SJCRH30 (cell line): Measurements from ENCODE around the gene PDE8A. TPM values are rescaled to one million over a fixed set of nuclear protein-coding genes. Genes with fewer than 3 reads are reported as not detected.
A peak's percentile ranks its signal among the peaks of the same experiment; 100 is the strongest.
"Not testable (repeated sequence)": the region's sequence is repeated elsewhere in the genome, so short reads cannot be mapped to it uniquely, and the experiment has no call there.

ENCODE experiments used
- DNase-seq, 2 experiments: peaks; one replicate each; pipeline ENCODE4 v3.0.0-alpha.2; 2015 to 2020
- H3K27ac ChIP-seq: fragments of 250-450 bp; sonication (Bioruptor Pico); 2 replicates; pipeline ENCODE4 v1.5.1; 2020; ENCODE audit warnings: mild to moderate bottlenecking, moderate library complexity
- H3K27me3 ChIP-seq: fragments of 250-450 bp; sonication (Bioruptor Pico); 2 replicates; pipeline ENCODE4 v1.5.1; 2020; ENCODE audit warnings: mild to moderate bottlenecking, moderate library complexity
- H3K36me3 ChIP-seq: fragments of 250-450 bp; sonication (Bioruptor Pico); 2 replicates; pipeline ENCODE4 v1.5.1; 2020; ENCODE audit warnings: mild to moderate bottlenecking, moderate library complexity
- H3K4me1 ChIP-seq: fragments of 250-450 bp; sonication (Bioruptor Pico); 2 replicates; pipeline ENCODE4 v1.5.1; 2020; ENCODE audit warnings: mild to moderate bottlenecking, moderate library complexity
- H3K4me3 ChIP-seq: fragments of 250-450 bp; sonication (Bioruptor Pico); 2 replicates; pipeline ENCODE4 v1.5.1; 2020; ENCODE audit warnings: mild to moderate bottlenecking, moderate library complexity
- H3K9me3 ChIP-seq: fragments of 250-450 bp; sonication (Bioruptor Pico); replicated peaks from 2 replicates; pipeline ENCODE4 v1.5.1; 2020; ENCODE audit warnings: mild to moderate bottlenecking, moderate library complexity
- total RNA-seq: library from RNA; depleted of rRNA; stranded (reverse); fragments of >200 nt; shearing (Covaris generic); gene quantifications from 2 replicates; pipeline ENCODE4 v1.2.3, GENCODE V29; 2014; rRNA removed

Gene PDE8A
- total RNA-seq, 1 experiment from 2014 or later, result 19.6 TPM

GRCh38 chr15:85167568-85167967 lies 185.9 kb downstream of the PDE8A start:
- no peak for DNase-seq
- no peak overlapping the region for H3K4me3 ChIP-seq
- H3K4me1 ChIP-seq, result no peaks in the 10 kb centered on the region
- H3K27ac ChIP-seq, result no peak overlapping the region
- peaks cover 4% of the 10 kb centered on the region; the same call in 1 of the 2 replicates for H3K9me3 ChIP-seq
- H3K36me3 ChIP-seq, result no peaks in the 10 kb centered on the region
- no peaks in the 10 kb centered on the region for H3K27me3 ChIP-seq

GRCh38 chr15:85168642-85169173 lies 187.1 kb downstream of the PDE8A start:
- Histone ChIP-seq H3K27me3 (no peaks in the 10 kb centered on the region), H3K27ac (no peak overlapping the region), H3K4me3 (no peak overlapping the region), H3K4me1 (no peaks in the 10 kb centered on the region), H3K36me3 (no peaks in the 10 kb centered on the region), H3K9me3 (peaks cover 4% of the 10 kb centered on the region; the same call in 1 of the 2 replicates)
- DNase-seq, result peak; percentile 13 to 41

- H3K27ac ChIP-seq, result no peak overlapping the region
These were observed 190.1 kb downstream of the PDE8A start for GRCh38 chr15:85171736-85172135.

DNA sequence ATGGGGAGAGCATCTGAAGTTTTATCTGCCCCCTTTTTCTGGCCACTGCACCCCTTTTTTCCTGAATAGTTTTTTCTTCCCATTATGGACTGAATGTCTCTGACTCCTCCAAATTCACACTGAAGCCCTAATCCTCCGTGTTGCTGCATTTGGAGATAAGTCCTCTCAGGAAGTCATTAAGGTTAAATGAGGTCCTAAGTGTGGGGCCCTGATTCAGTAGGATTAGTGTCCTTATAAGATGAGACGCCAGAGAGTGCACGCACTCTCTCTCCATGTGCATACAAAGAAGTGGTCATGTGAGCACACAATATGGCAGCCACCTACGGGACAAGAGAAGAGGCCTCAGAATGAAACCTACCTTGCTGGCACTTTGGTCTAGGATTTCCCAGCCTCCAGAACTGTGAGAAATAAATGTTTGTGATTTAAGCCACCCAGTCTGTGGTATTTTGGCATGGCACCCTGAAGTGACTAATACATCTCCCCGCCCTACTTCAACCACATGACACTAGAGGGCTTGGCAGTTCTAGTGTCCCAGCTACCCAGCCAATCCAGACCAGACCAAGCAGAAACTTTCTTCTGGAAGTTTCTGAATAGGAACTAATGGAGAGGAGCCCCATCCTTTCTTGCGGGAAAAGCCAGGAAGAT lies 191.3 kb downstream of the PDE8A start:
- Histone ChIP-seq H3K27ac (no peak overlapping the region), H3K9me3 (peaks cover 4% of the 10 kb centered on the region; the same call in 1 of the 2 replicates), H3K4me3 (no peak overlapping the region), H3K4me1 (peaks cover 10% of the 10 kb centered on the region; the same call in 1 of the 2 replicates), H3K27me3 (no peaks in the 10 kb centered on the region), H3K36me3 (no peaks in the 10 kb centered on the region)
- DNase-seq, result no peak

More at GRCh38 chr15:85171736-85172135, 190.1 kb downstream of the PDE8A start:
- no peak overlapping the region for H3K4me3 ChIP-seq
- H3K4me1 ChIP-seq, result peaks cover 3% of the 10 kb centered on the region; the same call in 1 of the 2 replicates
- DNase-seq, result no peak
- H3K9me3 ChIP-seq, result peaks cover 4% of the 10 kb centered on the region; the same call in 1 of the 2 replicates
- no peaks in the 10 kb centered on the region for H3K27me3 ChIP-seq
- no peaks in the 10 kb centered on the region for H3K36me3 ChIP-seq

- not testable (repeated sequence) for H3K36me3 ChIP-seq, DNase-seq, H3K9me3 ChIP-seq, H3K4me3 ChIP-seq, H3K27ac ChIP-seq, H3K27me3 ChIP-seq
- H3K4me1 ChIP-seq, result peaks cover 14% of the 10 kb centered on the region
These were observed 192.0 kb downstream of the PDE8A start for GRCh38 chr15:85173630-85174029.

DNA sequence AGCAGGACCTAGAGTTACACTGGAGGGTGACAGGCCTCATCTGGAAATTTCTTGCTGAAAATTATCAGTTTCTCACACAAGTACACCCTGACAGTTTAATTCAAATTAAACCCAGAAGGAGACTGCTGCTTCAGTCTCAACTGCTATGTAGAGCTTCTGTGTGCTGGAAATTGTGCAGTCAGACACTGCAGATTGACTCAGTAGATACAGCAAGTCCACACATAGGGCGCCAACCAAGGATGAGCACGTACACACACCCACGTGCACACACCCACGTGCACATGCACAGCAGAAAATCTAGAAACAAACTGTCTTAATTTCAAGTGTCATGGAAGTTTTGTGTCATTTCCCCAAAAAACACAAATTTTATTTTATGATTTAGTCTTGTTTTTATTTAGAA lies 192.9 kb downstream of the PDE8A start:
- Histone ChIP-seq H3K9me3 (peaks cover 4% of the 10 kb centered on the region; the same call in 1 of the 2 replicates), H3K4me3 (no peak overlapping the region), H3K27me3 (no peaks in the 10 kb centered on the region), H3K36me3 (no peaks in the 10 kb centered on the region), H3K27ac (no peak overlapping the region), H3K4me1 (peaks cover 14% of the 10 kb centered on the region)
- DNase-seq, result no peak

- Histone ChIP-seq H3K4me3 (peak overlapping the region; percentile 32), H3K4me1 (peaks cover 14% of the 10 kb centered on the region), H3K27ac (peak overlapping the region; percentile 55)
- H3K36me3 ChIP-seq, H3K9me3 ChIP-seq, H3K27me3 ChIP-seq: not testable (repeated sequence)
- peak; percentile 83 to 87 for DNase-seq
These were observed 195.4 kb downstream of the PDE8A start for GRCh38 chr15:85177042-85177515.

GRCh38 chr15:85178308-85178707 lies 196.7 kb downstream of the PDE8A start:
- no peaks in the 10 kb centered on the region for H3K36me3 ChIP-seq

DNA sequence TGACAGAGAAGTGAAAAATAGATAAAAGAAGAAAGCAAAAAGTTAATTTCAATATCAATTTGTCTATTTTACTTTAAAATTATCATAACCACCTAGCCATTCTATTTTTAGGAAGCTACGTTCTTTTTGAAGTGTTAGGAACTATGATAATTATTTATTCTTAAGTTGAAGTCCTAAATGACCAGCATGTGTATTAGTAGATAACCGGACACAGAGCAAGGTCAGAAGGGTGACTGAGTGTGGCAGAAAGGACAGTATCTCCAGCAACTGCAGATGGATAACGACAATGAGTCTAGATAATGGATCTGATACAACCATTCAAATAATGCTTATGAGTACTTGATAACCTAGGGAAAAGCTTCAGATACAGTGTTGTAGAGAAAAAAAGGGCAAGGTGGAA lies 198.0 kb downstream of the PDE8A start:
- Histone ChIP-seq H3K27ac (no peak overlapping the region), H3K4me3 (no peak overlapping the region), H3K36me3 (no peaks in the 10 kb centered on the region), H3K9me3 (no peaks in the 10 kb centered on the region), H3K27me3 (no peaks in the 10 kb centered on the region), H3K4me1 (peaks cover 14% of the 10 kb centered on the region)
- DNase-seq, result no peak

More at GRCh38 chr15:85178308-85178707, 196.7 kb downstream of the PDE8A start:
- Histone ChIP-seq H3K27me3 (no peaks in the 10 kb centered on the region), H3K27ac (no peak overlapping the region), H3K4me3 (no peak overlapping the region), H3K4me1 (peaks cover 14% of the 10 kb centered on the region), H3K9me3 (no peaks in the 10 kb centered on the region)
- no peak for DNase-seq

GRCh38 chr15:85185350-85185749 lies 203.7 kb downstream of the PDE8A start:
- H3K27me3 ChIP-seq, H3K4me3 ChIP-seq, H3K9me3 ChIP-seq, DNase-seq, H3K27ac ChIP-seq, H3K36me3 ChIP-seq, H3K4me1 ChIP-seq: not testable (repeated sequence)

DNA sequence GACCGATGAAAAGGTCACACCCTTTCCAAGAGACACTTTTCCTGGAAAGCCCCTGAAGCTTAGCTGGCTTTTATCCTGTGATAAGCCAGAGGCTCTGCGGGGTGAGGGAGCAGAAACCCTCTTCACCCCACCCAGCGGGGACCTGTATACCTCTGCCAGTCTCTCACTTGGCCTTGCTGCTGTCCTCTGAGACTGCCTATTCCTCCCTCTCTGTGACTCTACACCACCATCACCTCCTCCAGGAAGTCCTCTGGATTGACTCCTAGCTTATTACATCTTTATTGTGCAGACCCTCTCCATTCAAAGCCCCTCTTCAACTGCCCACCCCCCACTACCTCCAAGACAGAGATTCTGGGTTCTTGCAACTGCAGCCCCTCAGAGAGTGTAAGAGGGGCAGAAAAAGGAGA lies 206.5 kb downstream of the PDE8A start:
- H3K27me3 ChIP-seq, H3K4me3 ChIP-seq, DNase-seq, H3K4me1 ChIP-seq, H3K36me3 ChIP-seq, H3K27ac ChIP-seq, H3K9me3 ChIP-seq: not testable (repeated sequence)

Other genes starting within 250 kb of the PDE8A start
- 12.6 and 13.0 TPM in 2 replicates for gene ZNF592, start 233.3 kb upstream of the PDE8A start, total RNA-seq
- gene ALPK3, start 164.5 kb upstream of the PDE8A start, total RNA-seq, result 35.9 and 49.9 TPM in 2 replicates
- not detected in 2 replicates for gene SLC28A1, start 97.2 kb upstream of the PDE8A start, total RNA-seq